Breast epithelium (tissue), 3 donors: ENCODE data around the gene KCNG3.

Source experiments
- CTCF ChIP-seq, 3 donors: fragments of 450-650 bp; IDR thresholded peaks; one replicate each; pipeline ENCODE4 v1.5.1; 2016 to 2017; ENCODE audit warnings: antibody characterized with exemption in 3 of 3, mild to moderate bottlenecking in 3 of 3, moderate library complexity in 3 of 3
- POLR2A ChIP-seq: fragments of 450-650 bp; IDR thresholded peaks from one replicate; pipeline ENCODE4 v1.6.1; 2016; ENCODE audit warnings: antibody characterized with exemption, mild to moderate bottlenecking, moderate library complexity

GRCh38 chr2:42516418-42516901, 22.7 kb upstream of the KCNG3 start:
- TF ChIP-seq POLR2A (no peak), CTCF (IDR thresholded peaks at IDR 0.05) (no peak)
